ENCODE results near the gene LRPPRC. TPM values are rescaled to one million over a fixed set of nuclear protein-coding genes. Genes with fewer than 3 reads are reported as not detected.

Gene LRPPRC
- total RNA-seq, 1 experiment from 2014 or later, result 253 TPM

- H3K4me1 Mint-ChIP-seq, result peaks cover 2% of the 10 kb centered on the region
- H3K36me3 Mint-ChIP-seq, result peaks cover 9% of the 10 kb centered on the region
- ATAC-seq, result peak; percentile 8; the same call in 1 of the 2 replicates
- POLR2A ChIA-PET, result interaction anchor here (0.6 kb wide), 1 partner anchor 22 kb away, joined by 7 read pairs; no protein-coding TSS in a partner anchor
- H3K27me3 Mint-ChIP-seq (ENCODE audit: low read depth), result peaks cover 3% of the 10 kb centered on the region; the same call in 1 of the 2 replicates
- peak overlapping the region; percentile 46 for H3K27ac Mint-ChIP-seq
- H3K4me3 Mint-ChIP-seq, result no peak overlapping the region
- DNase-seq (ENCODE audit: low spot score), result no peak
- CTCF ChIA-PET, result interaction anchor here (1.5 to 1.6 kb wide), 3 partner anchors 162 to 277 kb away, joined by 4 read pairs; no protein-coding TSS in a partner anchor
- TF ChIP-seq ETV6 (CRISPR knock-in tag; IDR thresholded peaks at IDR 0.05) (no peak), IRF1 (CRISPR knock-in tag; IDR thresholded peaks at IDR 0.05) (no peak), GABPB1 (CRISPR knock-in tag; IDR thresholded peaks at IDR 0.05) (peak; percentile 55), ARID4B (CRISPR knock-in tag; IDR thresholded peaks at IDR 0.05; ENCODE audit: borderline replicate concordance) (no peak)
- H3K9me3 Mint-ChIP-seq, result no peaks in the 10 kb centered on the region
These were observed 113.5 kb downstream of the LRPPRC start for GRCh38 chr2:43882312-43882711.

GRCh38 chr2:43880952-43881351, 114.8 kb downstream of the LRPPRC start:
- TF ChIP-seq PRDM15 (CRISPR knock-in tag; IDR thresholded peaks at IDR 0.05) (no peak), NFE2L1 (CRISPR knock-in tag; IDR thresholded peaks at IDR 0.05) (no peak), AFF4 (CRISPR knock-in tag; IDR thresholded peaks at IDR 0.05; ENCODE audit: borderline replicate concordance) (no peak), KAT7 (CRISPR knock-in tag; IDR thresholded peaks at IDR 0.05; ENCODE audit: borderline replicate concordance) (no peak), PRRX2 (CRISPR knock-in tag; IDR thresholded peaks at IDR 0.05) (no peak), ZNF232 (CRISPR knock-in tag; IDR thresholded peaks at IDR 0.05) (no peak)
- Mint-ChIP-seq H3K36me3 (no peaks in the 10 kb centered on the region; the same call in 1 of the 2 replicates), H3K9me3 (no peaks in the 10 kb centered on the region), H3K27me3 (ENCODE audit: low read depth) (peaks cover 3% of the 10 kb centered on the region; the same call in 1 of the 2 replicates), H3K27ac (no peak overlapping the region), H3K4me1 (peaks cover 2% of the 10 kb centered on the region), H3K4me3 (no peak overlapping the region)
- no peak for DNase-seq (ENCODE audit: low spot score)
- ChIA-PET POLR2A (no interaction called here), CTCF (interaction anchor here (0.7 kb wide), 1 partner anchor 106 kb away, joined by 4 read pairs; no protein-coding TSS in a partner anchor)
- no peak for ATAC-seq
